Tibial nerve (tissue), 3 donors: ENCODE data around the gene ELOVL6.

Experiments
- POLR2A ChIP-seq, 2 donors: fragments of 450-650 bp; IDR thresholded peaks; one replicate each; pipeline ENCODE4 v1.6.1; 2017; ENCODE audit warnings: antibody characterized with exemption in 2 of 2, mild to moderate bottlenecking in 2 of 2, moderate library complexity in 2 of 2
- TF ChIP-seq, protein P1 (sequence below), 5 experiments: fragments of 200-600 bp in 3 of 5; fragments of 450-650 bp in 2 of 5; sonication (generic) in 3 of 5; IDR thresholded peaks; one replicate each; pipeline ENCODE4 v1.5.1; 2016 to 2019; ENCODE audit warnings: antibody characterized with exemption in 5 of 5, mild to moderate bottlenecking in 3 of 5, moderate library complexity in 2 of 5

DNA sequence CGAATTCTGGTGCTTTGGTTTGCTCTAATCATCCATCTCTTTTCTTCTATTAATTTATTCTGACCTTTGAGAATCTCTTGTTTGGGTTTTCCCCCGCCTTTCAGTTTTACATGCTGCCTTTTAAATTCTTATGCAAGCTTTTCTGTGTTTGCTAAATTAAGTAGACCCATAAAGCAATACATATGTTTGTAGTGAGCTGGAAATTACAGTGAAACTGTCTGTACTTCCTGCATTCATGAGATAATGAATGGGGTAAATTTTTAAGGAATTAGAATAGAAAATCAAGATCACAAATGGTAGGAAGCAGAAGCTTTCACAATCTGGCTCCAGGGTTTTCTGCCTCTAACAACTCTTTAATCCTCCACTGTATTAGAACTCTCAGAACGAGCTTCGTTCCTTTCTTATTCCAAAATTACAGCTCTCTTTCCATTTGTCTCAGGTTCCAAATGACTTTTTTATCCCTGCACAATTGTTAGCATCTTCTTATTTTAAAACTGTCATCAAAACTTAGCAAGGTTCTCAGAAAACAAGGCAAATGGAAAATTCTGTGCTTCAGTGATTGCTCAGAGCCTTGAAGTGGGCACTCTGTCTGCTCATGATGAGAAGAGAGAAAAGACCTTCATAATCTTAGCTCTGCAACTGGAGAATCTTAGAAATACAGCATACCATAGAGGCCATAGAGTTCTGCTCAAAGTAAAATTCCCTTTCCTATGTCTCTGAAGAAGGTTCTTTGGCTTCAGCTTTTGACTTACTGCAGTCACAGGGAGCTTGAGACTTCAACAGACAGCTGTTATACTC is 177.6 kb downstream of the ELOVL6 start:
- TF ChIP-seq, protein P1, sequence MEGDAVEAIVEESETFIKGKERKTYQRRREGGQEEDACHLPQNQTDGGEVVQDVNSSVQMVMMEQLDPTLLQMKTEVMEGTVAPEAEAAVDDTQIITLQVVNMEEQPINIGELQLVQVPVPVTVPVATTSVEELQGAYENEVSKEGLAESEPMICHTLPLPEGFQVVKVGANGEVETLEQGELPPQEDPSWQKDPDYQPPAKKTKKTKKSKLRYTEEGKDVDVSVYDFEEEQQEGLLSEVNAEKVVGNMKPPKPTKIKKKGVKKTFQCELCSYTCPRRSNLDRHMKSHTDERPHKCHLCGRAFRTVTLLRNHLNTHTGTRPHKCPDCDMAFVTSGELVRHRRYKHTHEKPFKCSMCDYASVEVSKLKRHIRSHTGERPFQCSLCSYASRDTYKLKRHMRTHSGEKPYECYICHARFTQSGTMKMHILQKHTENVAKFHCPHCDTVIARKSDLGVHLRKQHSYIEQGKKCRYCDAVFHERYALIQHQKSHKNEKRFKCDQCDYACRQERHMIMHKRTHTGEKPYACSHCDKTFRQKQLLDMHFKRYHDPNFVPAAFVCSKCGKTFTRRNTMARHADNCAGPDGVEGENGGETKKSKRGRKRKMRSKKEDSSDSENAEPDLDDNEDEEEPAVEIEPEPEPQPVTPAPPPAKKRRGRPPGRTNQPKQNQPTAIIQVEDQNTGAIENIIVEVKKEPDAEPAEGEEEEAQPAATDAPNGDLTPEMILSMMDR (IDR thresholded peaks at IDR 0.05) = no peak
- TF ChIP-seq POLR2A (IDR thresholded peaks at IDR 0.05) = no peak
